Measurements from ENCODE around the gene C16orf92. TPM values are rescaled to one million over a fixed set of nuclear protein-coding genes. Genes with fewer than 3 reads are reported as not detected.
"Not testable (repeated sequence)": the region's sequence is repeated elsewhere in the genome, so short reads cannot be mapped to it uniquely, and the experiment has no call there.

C16orf92 gene
- total RNA-seq, 1 donor from 2014 or later = not detected

DNA sequence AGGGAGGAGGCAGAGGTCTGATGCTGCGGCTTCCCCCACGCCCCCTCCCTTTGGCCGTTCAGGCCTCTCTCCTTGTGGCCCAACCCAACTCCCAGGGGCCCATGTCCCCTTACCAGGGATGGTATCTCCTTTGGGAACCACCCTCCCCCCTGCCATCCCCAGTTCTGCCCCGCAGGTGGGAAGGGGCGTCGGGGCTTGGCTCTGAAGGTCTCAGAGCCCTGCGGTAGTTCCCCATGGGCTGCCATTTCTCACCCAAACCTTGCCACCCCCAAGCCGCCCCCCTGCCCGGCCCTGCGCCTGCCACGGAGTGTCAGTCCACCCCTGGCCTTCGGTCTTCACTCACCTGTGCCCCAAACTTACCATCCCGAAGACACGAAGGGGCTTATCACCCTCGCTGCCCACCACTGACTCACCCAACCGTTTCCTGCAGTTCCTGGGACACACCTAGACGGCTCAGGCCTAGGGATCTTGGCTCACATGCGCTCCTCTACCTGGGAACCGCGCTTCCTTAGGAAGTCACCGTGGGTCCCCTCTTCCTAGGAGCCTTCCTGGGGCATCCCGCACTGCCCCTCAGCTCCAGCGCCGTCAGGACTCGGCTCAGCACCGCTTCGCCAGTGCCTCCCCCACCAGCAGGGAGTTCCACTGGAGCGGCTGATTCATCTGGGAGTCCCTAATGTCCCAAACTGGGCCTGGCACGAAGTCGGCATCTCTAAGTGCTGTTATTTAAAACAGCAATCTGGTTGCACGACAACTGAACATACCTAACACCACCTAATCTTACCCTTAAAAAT lies 11.1 kb upstream of the C16orf92 start:
- Mint-ChIP-seq H3K4me1 (ENCODE audit: low read depth) (peaks cover 7% of the 10 kb centered on the region), H3K4me3 (ENCODE audit: low read depth) (peak overlapping the region; percentile 76), H3K27ac (peak overlapping the region; percentile 9), H3K27me3 (peaks cover 40% of the 10 kb centered on the region), H3K36me3 (ENCODE audit: insufficient read depth) (peaks cover 2% of the 10 kb centered on the region), H3K9me3 (ENCODE audit: low read depth) (no peaks in the 10 kb centered on the region)
- DNase-seq (ENCODE audit: low spot score, unreplicated experiment) = no peak
- no peak for TF ChIP-seq CTCF (IDR thresholded peaks at IDR 0.05; ENCODE audit: unreplicated experiment)

DNA sequence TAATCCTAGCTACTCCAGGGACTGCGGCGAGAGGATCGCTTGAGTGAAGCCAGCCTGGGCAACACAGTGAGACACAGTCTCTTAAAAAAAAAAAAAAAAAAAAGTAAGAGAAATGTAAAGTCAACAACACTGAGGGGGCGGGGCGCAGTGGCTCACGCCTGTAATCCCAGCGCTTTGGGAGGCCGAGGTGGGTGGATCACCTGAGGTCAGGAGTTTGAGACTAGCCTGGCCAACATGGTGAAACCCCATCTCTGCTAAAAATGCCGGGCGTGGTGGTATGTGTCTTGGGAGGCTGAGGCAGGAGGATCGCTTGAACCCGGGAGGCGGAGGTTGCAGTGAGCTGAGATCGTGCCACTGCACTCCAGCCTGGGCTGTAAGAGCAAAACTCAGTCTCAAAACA lies 10.4 kb upstream of the C16orf92 start:
- not testable (repeated sequence) for H3K27ac Mint-ChIP-seq; H3K9me3 Mint-ChIP-seq (ENCODE audit: low read depth); H3K36me3 Mint-ChIP-seq (ENCODE audit: insufficient read depth); DNase-seq (ENCODE audit: low spot score, unreplicated experiment); H3K4me3 Mint-ChIP-seq (ENCODE audit: low read depth); H3K4me1 Mint-ChIP-seq (ENCODE audit: low read depth)
- H3K27me3 Mint-ChIP-seq = peaks cover 39% of the 10 kb centered on the region

GRCh38 chr16:30015450-30015849 lies 7.5 kb upstream of the C16orf92 start:
- H3K27me3 Mint-ChIP-seq = peaks cover 20% of the 10 kb centered on the region
- H3K9me3 Mint-ChIP-seq (ENCODE audit: low read depth); DNase-seq (ENCODE audit: low spot score, unreplicated experiment); H3K4me3 Mint-ChIP-seq (ENCODE audit: low read depth); H3K4me1 Mint-ChIP-seq (ENCODE audit: low read depth); H3K36me3 Mint-ChIP-seq (ENCODE audit: insufficient read depth); H3K27ac Mint-ChIP-seq: not testable (repeated sequence)

DNA sequence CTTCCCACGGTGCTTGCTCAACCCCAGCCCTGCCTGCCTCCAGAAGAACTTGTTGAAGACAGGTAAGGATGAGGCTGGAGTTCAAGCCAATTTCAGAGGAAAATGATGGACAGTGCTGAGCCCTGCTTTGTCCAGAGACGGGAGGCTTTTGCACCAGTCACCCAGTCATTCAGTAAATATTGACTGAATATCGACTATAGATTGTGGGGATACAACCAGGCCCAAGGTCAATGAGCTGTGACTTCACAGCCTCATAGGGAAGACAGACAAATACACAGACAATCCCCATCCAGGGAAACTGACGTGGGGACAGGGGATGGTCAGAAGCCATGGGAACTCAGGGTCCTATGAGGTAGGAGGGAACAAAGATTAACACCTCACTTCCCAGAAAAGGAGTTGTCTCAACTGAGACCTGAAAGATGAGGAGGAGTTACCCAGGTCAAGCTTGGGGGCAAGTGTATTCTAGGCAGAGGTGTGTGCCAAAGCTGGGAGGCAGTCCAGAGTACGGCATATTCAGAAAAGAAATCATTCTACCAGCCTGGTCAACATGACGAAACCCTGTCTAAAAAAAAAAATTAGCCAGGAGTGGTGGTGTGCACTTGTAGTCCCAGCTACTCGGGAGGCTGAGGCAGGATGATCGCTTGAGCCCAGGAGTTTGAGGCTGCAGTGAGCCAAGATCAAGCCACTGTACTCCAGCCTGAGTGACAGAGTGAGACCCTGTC lies 6.3 kb upstream of the C16orf92 start:
- Mint-ChIP-seq H3K27ac (no peak overlapping the region), H3K36me3 (ENCODE audit: insufficient read depth) (peaks cover 1% of the 10 kb centered on the region), H3K27me3 (peaks cover 16% of the 10 kb centered on the region), H3K9me3 (ENCODE audit: low read depth) (no peaks in the 10 kb centered on the region), H3K4me3 (ENCODE audit: low read depth) (no peak overlapping the region), H3K4me1 (ENCODE audit: low read depth) (peaks cover 7% of the 10 kb centered on the region)
- no peak for TF ChIP-seq CTCF (IDR thresholded peaks at IDR 0.05; ENCODE audit: unreplicated experiment)
- no peak for DNase-seq (ENCODE audit: low spot score, unreplicated experiment)

- Mint-ChIP-seq H3K27ac (no peak overlapping the region), H3K27me3 (peaks cover 11% of the 10 kb centered on the region), H3K9me3 (ENCODE audit: low read depth) (no peaks in the 10 kb centered on the region), H3K4me1 (ENCODE audit: low read depth) (peaks cover 4% of the 10 kb centered on the region), H3K36me3 (ENCODE audit: insufficient read depth) (no peaks in the 10 kb centered on the region), H3K4me3 (ENCODE audit: low read depth) (no peak overlapping the region)
- TF ChIP-seq CTCF (IDR thresholded peaks at IDR 0.05; ENCODE audit: unreplicated experiment) = no peak
- DNase-seq (ENCODE audit: low spot score, unreplicated experiment) = no peak
These were observed 5.7 kb upstream of the C16orf92 start for GRCh38 chr16:30017277-30017656.

GRCh38 chr16:30017937-30018336 lies 5.1 kb upstream of the C16orf92 start:
- not testable (repeated sequence) for H3K4me3 Mint-ChIP-seq (ENCODE audit: low read depth); H3K9me3 Mint-ChIP-seq (ENCODE audit: low read depth); H3K27me3 Mint-ChIP-seq; H3K27ac Mint-ChIP-seq; H3K4me1 Mint-ChIP-seq (ENCODE audit: low read depth); DNase-seq (ENCODE audit: low spot score, unreplicated experiment); H3K36me3 Mint-ChIP-seq (ENCODE audit: insufficient read depth)

All from progenitor cell of endocrine pancreas (in vitro differentiated cells).